Measurements from ENCODE around the gene PCK1.

DNA sequence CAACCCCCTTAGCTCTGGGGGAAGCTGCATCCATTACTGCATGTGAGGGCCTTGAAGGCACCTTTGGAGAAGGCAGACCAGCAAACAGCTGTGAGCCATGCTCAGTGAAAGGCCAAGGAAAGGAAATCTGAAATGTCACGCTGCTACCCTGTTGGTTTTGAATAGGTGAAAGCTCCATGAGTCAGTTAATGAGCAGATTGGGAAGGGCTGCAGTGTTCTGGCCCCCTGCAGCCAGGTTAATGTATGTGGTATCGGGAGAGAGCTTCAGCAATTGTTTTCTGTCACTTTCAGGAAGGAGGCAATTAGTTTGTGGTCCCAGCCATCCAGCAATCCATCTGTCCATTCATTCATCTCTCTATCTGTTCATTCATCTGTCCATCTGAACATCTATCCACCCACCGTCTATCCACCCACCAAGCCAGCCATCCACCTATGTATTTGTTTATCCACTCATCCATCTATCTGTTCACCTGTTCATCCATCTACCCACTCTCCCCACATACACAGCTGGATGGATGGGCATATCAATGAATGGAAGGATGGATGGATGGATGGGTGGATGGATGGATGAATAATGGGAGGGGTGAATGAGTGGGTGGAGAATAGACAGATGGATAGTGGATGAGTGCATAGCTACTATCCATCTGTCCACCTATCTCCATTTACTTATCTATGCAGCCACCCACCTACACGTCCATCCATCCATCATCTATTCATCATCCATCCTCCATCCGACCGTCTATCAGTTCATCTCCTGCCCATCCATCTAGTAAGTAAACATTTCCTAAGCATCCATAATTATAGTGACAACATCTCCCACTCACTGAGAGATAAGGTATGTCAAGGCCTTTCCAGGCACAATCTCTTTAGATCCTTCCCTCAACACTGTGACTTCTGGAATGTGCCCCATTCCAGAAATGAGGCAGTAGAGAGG is 16.0 kb downstream of the PCK1 start:
- TF ChIP-seq, protein P1, sequence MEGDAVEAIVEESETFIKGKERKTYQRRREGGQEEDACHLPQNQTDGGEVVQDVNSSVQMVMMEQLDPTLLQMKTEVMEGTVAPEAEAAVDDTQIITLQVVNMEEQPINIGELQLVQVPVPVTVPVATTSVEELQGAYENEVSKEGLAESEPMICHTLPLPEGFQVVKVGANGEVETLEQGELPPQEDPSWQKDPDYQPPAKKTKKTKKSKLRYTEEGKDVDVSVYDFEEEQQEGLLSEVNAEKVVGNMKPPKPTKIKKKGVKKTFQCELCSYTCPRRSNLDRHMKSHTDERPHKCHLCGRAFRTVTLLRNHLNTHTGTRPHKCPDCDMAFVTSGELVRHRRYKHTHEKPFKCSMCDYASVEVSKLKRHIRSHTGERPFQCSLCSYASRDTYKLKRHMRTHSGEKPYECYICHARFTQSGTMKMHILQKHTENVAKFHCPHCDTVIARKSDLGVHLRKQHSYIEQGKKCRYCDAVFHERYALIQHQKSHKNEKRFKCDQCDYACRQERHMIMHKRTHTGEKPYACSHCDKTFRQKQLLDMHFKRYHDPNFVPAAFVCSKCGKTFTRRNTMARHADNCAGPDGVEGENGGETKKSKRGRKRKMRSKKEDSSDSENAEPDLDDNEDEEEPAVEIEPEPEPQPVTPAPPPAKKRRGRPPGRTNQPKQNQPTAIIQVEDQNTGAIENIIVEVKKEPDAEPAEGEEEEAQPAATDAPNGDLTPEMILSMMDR (IDR thresholded peaks at IDR 0.05; ENCODE audit: low read depth, low read length, missing input control) = no peak
- no peak for TF ChIP-seq YY1 (IDR thresholded peaks at IDR 0.05)
- TF ChIP-seq JUND (IDR thresholded peaks at IDR 0.05) = no peak
- TF ChIP-seq REST (IDR thresholded peaks at IDR 0.05) = no peak
- TF ChIP-seq, protein P2, sequence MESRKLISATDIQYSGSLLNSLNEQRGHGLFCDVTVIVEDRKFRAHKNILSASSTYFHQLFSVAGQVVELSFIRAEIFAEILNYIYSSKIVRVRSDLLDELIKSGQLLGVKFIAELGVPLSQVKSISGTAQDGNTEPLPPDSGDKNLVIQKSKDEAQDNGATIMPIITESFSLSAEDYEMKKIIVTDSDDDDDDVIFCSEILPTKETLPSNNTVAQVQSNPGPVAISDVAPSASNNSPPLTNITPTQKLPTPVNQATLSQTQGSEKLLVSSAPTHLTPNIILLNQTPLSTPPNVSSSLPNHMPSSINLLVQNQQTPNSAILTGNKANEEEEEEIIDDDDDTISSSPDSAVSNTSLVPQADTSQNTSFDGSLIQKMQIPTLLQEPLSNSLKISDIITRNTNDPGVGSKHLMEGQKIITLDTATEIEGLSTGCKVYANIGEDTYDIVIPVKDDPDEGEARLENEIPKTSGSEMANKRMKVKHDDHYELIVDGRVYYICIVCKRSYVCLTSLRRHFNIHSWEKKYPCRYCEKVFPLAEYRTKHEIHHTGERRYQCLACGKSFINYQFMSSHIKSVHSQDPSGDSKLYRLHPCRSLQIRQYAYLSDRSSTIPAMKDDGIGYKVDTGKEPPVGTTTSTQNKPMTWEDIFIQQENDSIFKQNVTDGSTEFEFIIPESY (IDR thresholded peaks at IDR 0.05) = no peak
- no peak for TF ChIP-seq TAF1 (conservative IDR thresholded peaks at IDR 0.05)
- no peak for TF ChIP-seq GABPA (IDR thresholded peaks at IDR 0.05 in 1 of 2, conservative IDR thresholded peaks at IDR 0.05 in 1 of 2)
